Colonic mucosa (tissue), 4 donors: Measurements from ENCODE around the gene FHL3. TPM values are rescaled to one million over a fixed set of nuclear protein-coding genes. Genes with fewer than 3 reads are reported as not detected.

Source experiments
- DNase-seq: peaks from one replicate; pipeline ENCODE4 v3.0.0-alpha.2; 2020
- H3K27ac ChIP-seq: fragments of 200-600 bp; one replicate; pipeline ENCODE4 v1.8.0; 2021
- H3K27me3 ChIP-seq: fragments of 200-600 bp; one replicate; pipeline ENCODE4 v1.8.0; 2021
- H3K36me3 ChIP-seq: fragments of 200-600 bp; one replicate; pipeline ENCODE4 v1.8.0; 2021
- H3K4me1 ChIP-seq: fragments of 200-600 bp; one replicate; pipeline ENCODE4 v1.8.0; 2021; ENCODE audit warnings: mild to moderate bottlenecking
- H3K4me3 ChIP-seq: fragments of 200-600 bp; one replicate; pipeline ENCODE4 v1.8.0; 2021
- H3K9ac ChIP-seq, 2 donors: one replicate each; pipeline ENCODE4 v1.7.0; 2013; ENCODE audit warnings: control low read depth in 2 of 2, low read depth in 2 of 2, low read length in 2 of 2
- H3K9me3 ChIP-seq: fragments of 200-600 bp; one replicate; pipeline ENCODE4 v1.8.0; 2021
- CTCF ChIP-seq: fragments of 200-600 bp; IDR thresholded peaks from one replicate; pipeline ENCODE4 v1.8.0; 2022; ENCODE audit warnings: antibody characterized with exemption, mild to moderate bottlenecking
- intact Hi-C: fragments of 100-400 bp; cut with DNase I; formaldehyde crosslinking; loops from one replicate; pipeline ENCODE4 v1.14.1; 2022
- total RNA-seq, 2 donors: library from RNA; stranded (reverse); fragmentation: NEBNext Ultra II Directional in 1 of 2; extraction: Animal tissue kit (Norgen Biotek cat#: 25700) in 1 of 2; gene quantifications; one replicate each; pipeline ENCODE4 v1.2.1, GENCODE V29; 2021
- donor health status: healthy.
- donor health status: DM: no; HTN: no; CAD: no.
- donor health status: DM: no; HTN: no; CAD: no.

The FHL3 gene
- total RNA-seq, 2 donors from 2014 or later = 2.7 to 7.8 TPM

DNA sequence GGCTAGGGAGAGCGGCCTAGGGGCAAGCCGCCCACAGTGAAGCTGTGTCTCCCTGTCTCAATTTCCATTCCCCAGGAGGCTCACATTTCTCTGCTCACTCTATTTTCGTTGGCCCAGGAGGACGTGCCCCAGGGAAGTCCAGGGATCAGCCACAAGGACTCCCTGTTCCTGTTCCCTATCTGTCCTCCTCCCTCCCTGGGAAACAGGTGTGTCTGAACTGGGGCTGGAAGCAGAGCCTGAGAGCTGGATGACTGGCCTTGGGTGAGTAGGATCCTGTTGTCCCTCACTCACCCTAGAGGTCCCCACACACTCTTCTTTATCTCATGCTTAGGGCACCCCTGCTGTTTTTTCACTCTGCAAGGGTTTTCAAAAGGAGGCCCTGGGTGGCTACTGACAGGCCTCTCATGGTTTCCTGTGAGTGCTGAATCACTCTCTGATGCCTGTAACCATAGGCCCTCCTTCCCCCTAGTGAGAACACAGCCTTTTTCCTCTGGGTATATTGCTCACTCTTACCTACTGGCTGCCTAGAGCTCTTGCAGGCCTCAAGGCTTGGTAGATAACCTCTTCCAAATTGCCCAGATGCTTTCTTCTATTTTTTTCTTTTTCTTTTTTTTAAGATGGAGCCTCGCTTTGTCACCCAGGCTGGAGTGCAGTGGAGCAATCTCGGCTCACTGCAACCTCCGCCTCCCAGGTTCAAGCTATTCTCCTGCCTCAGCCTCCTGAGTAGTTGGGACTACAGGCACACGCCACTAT, 4.0 kb upstream of the FHL3 start:
- Histone ChIP-seq H3K9ac (no peak overlapping the region), H3K9me3 (no peaks in the 10 kb centered on the region), H3K27me3 (peaks cover 7% of the 10 kb centered on the region), H3K36me3 (no peaks in the 10 kb centered on the region), H3K4me1 (no peaks in the 10 kb centered on the region), H3K4me3 (no peak overlapping the region), H3K27ac (no peak overlapping the region)
- no peak for DNase-seq
- no peak for TF ChIP-seq CTCF
- intact Hi-C loops = no loop called here

DNA sequence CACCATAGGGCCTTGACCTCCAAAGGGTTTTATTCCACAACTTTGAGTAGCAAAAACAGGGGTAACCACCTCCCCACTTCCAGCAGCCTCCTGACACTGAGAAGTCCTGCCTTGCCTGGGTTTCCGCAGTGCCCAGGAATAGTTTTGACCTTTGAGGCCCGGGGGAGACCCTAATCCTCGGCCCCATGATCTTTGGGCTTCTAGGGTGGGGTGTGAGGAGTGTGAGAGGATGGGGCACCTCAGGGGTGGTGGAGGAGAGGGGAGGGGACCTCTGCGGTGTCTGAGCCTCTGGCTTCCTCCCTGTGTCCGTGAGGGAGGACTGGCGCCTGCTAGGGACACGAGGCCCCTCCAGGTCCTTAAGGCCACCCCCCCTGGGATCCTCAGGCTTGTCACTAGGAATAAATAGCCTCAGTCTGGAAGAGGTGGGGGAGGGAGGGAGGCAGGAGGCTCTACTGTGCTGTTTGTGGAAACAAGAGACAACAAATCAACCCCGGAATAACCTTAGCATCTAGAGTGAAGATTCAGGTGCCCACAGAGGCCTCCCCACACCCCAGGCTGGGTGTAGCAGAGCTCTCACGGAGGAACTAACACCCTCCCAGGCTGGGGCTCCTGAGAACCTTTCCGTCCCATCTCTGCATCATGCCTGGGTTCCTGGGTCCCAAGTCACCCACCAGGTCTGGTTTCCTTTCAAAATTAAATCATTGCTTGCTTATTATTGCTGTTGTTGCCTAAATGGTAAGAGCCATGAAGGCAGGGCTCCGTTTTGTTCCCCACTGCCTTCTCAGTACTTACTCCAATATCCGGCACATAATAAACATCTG, 904 bp upstream of the FHL3 start:
- no peaks in the 10 kb centered on the region for H3K4me1 ChIP-seq
- no peak overlapping the region for H3K9ac ChIP-seq
- no peaks in the 10 kb centered on the region for H3K9me3 ChIP-seq
- DNase-seq = no peak
- TF ChIP-seq CTCF = no peak
- no peak overlapping the region for H3K4me3 ChIP-seq
- H3K27ac ChIP-seq = no peak overlapping the region
- H3K27me3 ChIP-seq = peaks cover 10% of the 10 kb centered on the region
- H3K36me3 ChIP-seq = no peaks in the 10 kb centered on the region
- intact Hi-C loops = no loop called here

GRCh38 chr1:38004284-38005108, 818 bp downstream of the FHL3 start:
- H3K36me3 ChIP-seq = no peaks in the 10 kb centered on the region
- H3K27ac ChIP-seq = peak overlapping the region; percentile 65
- no peak for DNase-seq
- H3K27me3 ChIP-seq = peaks cover 10% of the 10 kb centered on the region
- H3K4me1 ChIP-seq = no peaks in the 10 kb centered on the region
- no peak for TF ChIP-seq CTCF
- peak overlapping the region; percentile 43 for H3K4me3 ChIP-seq
- H3K9ac ChIP-seq = peak overlapping the region; percentile 4 to 42
- no peaks in the 10 kb centered on the region for H3K9me3 ChIP-seq
- intact Hi-C loops = no loop called here

- Histone ChIP-seq H3K36me3 (no peaks in the 10 kb centered on the region), H3K27me3 (peaks cover 10% of the 10 kb centered on the region), H3K4me3 (peak overlapping the region; percentile 43), H3K9me3 (no peaks in the 10 kb centered on the region), H3K9ac (peak overlapping the region; percentile 4 to 43), H3K4me1 (no peaks in the 10 kb centered on the region), H3K27ac (peak overlapping the region; percentile 65)
- TF ChIP-seq CTCF = no peak
- DNase-seq = no peak
- intact Hi-C loops = no loop called here
These were observed 1.8 kb downstream of the FHL3 start for GRCh38 chr1:38003261-38004250.
